Memory B cell (primary cell): ENCODE measurements around the gene PRKRIP1.

Experiments used
- ATAC-seq: fragments of 150-1000 bp; cut with Tn5 transposase; 2 replicates; pipeline ENCODE4 v1.10.0; 2021; ENCODE audit warnings: low read depth, mild to moderate bottlenecking, moderate library complexity
- DNase-seq, 2 donors: peaks; one replicate each; pipeline ENCODE4 v3.0.0; 2022; ENCODE audit warnings: low spot score in 2 of 2
- H3K27ac Mint-ChIP-seq: one replicate; pipeline ENCODE4 v1.8.0; 2022; ENCODE audit warnings: mild to moderate bottlenecking, moderate library complexity, mixed read lengths
- H3K27me3 Mint-ChIP-seq: one replicate; pipeline ENCODE4 v1.8.0; 2022; ENCODE audit warnings: mixed read lengths
- H3K36me3 Mint-ChIP-seq: one replicate; pipeline ENCODE4 v1.8.0; 2022; ENCODE audit warnings: mild to moderate bottlenecking, mixed read lengths
- H3K4me1 Mint-ChIP-seq: one replicate; pipeline ENCODE4 v1.8.0; 2022; ENCODE audit warnings: mixed read lengths
- H3K4me3 Mint-ChIP-seq: one replicate; pipeline ENCODE4 v1.8.0; 2022; ENCODE audit warnings: mild to moderate bottlenecking, moderate library complexity, mixed read lengths
- H3K9me3 Mint-ChIP-seq: one replicate; pipeline ENCODE4 v1.8.0; 2022; ENCODE audit warnings: mixed read lengths

Gene PRKRIP1

DNA sequence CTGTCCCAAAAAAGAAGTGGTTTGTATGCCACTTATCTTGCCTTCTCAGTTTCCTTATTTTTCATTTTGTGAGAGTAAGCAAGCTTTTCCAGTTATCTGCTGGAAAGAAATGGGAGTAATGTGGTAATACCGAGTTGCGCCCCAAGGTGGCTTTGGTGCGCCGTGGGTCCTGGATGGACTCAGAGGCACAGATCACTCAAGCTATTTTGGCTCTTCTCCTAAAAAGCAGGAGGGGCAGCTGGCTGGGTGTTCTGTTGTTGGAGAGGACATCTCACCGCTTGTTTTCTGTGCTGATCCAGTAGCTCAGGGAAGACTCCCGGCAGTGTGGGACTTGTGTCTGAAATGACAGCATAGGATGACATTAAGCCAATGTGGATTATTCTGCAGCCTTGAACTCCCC, 16.4 kb downstream of the PRKRIP1 start:
- peaks cover 25% of the 10 kb centered on the region for H3K36me3 Mint-ChIP-seq
- H3K27ac Mint-ChIP-seq, result no peak overlapping the region
- H3K4me1 Mint-ChIP-seq, result peaks cover 43% of the 10 kb centered on the region
- DNase-seq (no peak), ATAC-seq (no peak)
- H3K4me3 Mint-ChIP-seq, result no peak overlapping the region
- no peaks in the 10 kb centered on the region for H3K27me3 Mint-ChIP-seq
- H3K9me3 Mint-ChIP-seq, result no peaks in the 10 kb centered on the region

DNA sequence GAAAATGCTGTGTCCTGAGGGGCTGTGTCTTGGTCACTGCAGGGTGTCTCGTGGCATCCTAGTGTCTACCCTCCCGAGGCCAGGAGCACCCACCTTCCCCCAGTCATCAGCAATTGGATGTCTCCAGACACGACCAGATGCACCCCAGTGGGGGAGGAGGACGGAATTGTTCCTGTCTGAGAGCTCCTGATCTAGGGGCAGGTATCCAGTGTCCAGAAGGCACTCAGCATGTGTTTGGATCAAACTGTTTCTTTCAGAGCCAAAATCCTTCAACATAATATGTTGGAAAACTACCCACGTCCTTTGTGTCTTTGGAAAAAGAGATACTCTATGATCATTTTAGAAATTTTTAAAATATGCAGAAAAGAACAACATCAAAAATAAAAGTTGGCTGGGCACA, 16.9 kb downstream of the PRKRIP1 start:
- Mint-ChIP-seq H3K9me3 (no peaks in the 10 kb centered on the region), H3K4me1 (peaks cover 39% of the 10 kb centered on the region), H3K36me3 (peaks cover 25% of the 10 kb centered on the region), H3K27ac (no peak overlapping the region), H3K4me3 (no peak overlapping the region), H3K27me3 (no peaks in the 10 kb centered on the region)
- DNase-seq (no peak), ATAC-seq (no peak)

DNA sequence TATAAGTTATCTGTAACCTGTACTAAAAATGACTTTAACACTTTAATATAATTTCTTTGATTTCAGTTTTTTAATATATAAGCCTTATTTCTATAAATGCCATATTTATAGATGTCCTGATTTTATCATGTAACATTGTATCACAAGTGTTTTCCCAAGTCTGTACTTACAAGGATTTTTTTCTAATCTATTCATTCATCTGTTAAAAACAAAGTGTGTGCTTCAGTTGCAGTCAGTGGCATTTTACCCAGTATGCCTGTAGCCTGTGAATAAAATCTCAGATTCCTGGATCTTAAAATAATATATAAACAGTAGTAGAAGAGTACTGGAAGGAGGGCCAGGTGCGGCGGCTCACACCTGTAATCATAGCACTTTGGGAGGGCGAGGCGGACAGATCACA, 17.4 kb downstream of the PRKRIP1 start:
- no peak for ATAC-seq
- Mint-ChIP-seq H3K4me3 (peak overlapping the region; percentile 8), H3K36me3 (peaks cover 28% of the 10 kb centered on the region), H3K27me3 (no peaks in the 10 kb centered on the region), H3K27ac (no peak overlapping the region), H3K4me1 (peaks cover 37% of the 10 kb centered on the region), H3K9me3 (no peaks in the 10 kb centered on the region)
- DNase-seq, result no peak

DNA sequence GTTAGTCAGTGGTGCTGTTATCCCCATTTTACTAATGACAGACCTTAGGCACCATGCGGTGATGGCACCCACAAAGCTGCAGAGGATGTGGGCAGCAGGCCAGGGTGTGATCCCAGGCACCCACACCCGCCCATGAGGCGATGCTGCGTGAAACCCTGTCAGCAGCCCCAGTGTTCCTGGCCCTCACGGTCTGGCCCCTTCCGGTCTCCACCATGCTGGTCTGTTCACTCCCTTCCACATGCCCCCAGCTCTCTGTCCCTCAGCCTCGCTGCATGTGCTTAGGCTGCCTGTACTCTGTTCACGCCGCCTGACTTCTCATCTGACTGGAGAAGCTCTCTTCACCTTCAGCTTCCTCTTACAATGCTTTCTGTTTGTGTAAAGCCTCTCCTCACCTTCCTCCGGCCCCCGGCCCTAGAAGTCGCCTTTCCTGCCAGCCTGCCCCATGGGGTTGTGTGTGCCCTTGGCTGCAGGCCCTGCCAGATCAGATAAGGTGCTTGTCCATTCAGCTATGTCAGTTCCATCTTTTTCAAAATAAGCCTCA, 19.6 kb downstream of the PRKRIP1 start:
- Mint-ChIP-seq H3K9me3 (no peaks in the 10 kb centered on the region), H3K27ac (peak overlapping the region; percentile 85), H3K4me3 (peak overlapping the region; percentile 75), H3K4me1 (peaks cover 39% of the 10 kb centered on the region), H3K27me3 (no peaks in the 10 kb centered on the region), H3K36me3 (peaks cover 22% of the 10 kb centered on the region)
- peak; percentile 43 to 57 for DNase-seq
- ATAC-seq, result peak; percentile 78

DNA sequence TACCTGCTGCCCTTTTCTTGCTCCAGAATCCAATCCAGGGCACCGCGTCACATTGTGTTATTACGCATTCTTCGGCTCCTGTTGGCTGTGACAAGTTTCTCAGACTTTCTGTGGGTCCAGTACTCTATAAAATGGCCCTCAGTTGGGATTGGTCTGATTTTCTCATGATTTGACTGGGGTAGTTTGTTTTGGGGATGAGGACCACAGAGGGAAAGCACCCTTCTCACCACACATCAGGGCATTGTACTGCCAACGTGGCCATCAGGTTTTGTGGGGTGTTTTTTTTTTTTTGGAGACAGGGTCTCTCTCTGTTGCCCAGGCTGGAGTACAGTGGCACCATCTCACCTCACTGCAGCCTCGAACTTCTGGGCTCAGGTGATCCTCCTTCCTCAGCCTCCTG, 20.2 kb downstream of the PRKRIP1 start:
- ATAC-seq, result peak; percentile 6
- H3K9me3 Mint-ChIP-seq, result no peaks in the 10 kb centered on the region
- H3K36me3 Mint-ChIP-seq, result peaks cover 23% of the 10 kb centered on the region
- H3K4me1 Mint-ChIP-seq, result peaks cover 42% of the 10 kb centered on the region
- H3K27ac Mint-ChIP-seq, result peak overlapping the region; percentile 85
- H3K27me3 Mint-ChIP-seq, result no peaks in the 10 kb centered on the region
- DNase-seq, result no peak
- peak overlapping the region; percentile 75 for H3K4me3 Mint-ChIP-seq

DNA sequence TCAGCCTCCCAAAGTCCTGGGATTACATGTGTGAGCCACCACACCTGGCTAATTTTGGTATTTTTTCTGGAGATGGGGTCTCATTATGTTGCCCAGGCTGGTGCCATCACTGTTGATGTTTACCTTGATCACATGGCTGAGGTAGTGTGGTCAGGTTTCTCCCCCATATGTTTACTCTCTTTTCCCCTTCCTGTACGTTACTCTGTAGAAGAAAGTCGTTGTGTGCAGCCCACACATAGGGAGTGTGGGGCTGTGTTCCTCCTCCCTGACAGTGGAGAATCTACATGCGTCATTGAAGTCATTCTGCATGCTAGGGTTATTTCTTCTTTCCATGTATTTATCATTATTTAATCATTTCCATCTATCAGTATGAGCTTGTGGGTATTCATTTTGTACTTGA, 20.9 kb downstream of the PRKRIP1 start:
- Mint-ChIP-seq H3K4me1 (peaks cover 38% of the 10 kb centered on the region), H3K36me3 (peaks cover 19% of the 10 kb centered on the region), H3K9me3 (no peaks in the 10 kb centered on the region), H3K27me3 (no peaks in the 10 kb centered on the region), H3K4me3 (peak overlapping the region; percentile 19), H3K27ac (peak overlapping the region; percentile 85)
- DNase-seq (no peak), ATAC-seq (peak; percentile 37)

DNA sequence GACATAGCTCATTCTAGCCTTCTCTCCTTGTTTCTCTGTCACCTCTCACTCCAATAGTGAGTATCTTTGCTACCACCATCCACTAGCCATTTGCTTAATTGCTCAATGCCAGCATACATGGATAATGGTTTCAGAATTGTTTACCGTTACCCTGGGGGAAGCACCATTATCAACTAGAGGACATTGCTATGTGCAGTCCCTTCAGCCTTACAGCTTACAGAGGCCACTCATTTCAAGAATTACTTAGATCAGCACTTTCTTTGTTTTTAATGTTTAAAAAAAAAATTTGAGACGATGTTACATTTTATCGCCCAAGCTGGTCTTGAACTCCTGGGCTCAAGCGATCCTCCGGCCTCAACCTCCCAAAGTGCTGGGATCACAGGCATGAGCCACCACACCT, 22.4 kb downstream of the PRKRIP1 start:
- no peaks in the 10 kb centered on the region for H3K9me3 Mint-ChIP-seq
- peaks cover 36% of the 10 kb centered on the region for H3K4me1 Mint-ChIP-seq
- DNase-seq, result no peak
- no peak for ATAC-seq
- peaks cover 17% of the 10 kb centered on the region for H3K36me3 Mint-ChIP-seq
- peak overlapping the region; percentile 85 for H3K27ac Mint-ChIP-seq
- no peak overlapping the region for H3K4me3 Mint-ChIP-seq
- H3K27me3 Mint-ChIP-seq, result no peaks in the 10 kb centered on the region

DNA sequence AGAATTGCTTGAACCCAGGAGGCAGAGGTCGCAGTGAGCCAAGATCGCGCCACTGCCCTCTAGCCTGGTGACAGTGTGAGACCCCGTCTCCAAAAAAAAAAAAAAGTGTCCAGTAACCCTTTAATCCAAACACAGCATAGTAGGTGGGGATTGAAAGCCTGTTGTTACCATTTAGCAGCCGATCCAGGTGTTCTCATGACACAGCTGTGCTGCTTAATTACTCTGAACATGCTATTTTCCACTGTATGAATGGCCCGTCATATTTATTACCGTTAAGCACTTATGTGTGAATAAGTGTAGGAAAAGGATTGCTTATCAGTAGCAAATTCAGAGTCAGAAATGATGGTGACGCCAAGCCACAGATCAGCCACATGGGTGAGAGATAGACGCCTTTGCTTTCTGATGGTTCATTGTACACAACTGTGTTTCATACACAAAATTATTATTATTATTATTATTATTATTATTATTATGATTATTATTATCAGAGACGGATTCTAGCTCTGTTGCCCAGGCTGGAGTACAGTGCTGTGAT, 25.6 kb downstream of the PRKRIP1 start:
- no peak for DNase-seq
- Mint-ChIP-seq H3K27ac (peak overlapping the region; percentile 52), H3K9me3 (no peaks in the 10 kb centered on the region), H3K27me3 (no peaks in the 10 kb centered on the region), H3K4me3 (no peak overlapping the region), H3K4me1 (peaks cover 52% of the 10 kb centered on the region), H3K36me3 (peaks cover 18% of the 10 kb centered on the region)
- no peak for ATAC-seq

DNA sequence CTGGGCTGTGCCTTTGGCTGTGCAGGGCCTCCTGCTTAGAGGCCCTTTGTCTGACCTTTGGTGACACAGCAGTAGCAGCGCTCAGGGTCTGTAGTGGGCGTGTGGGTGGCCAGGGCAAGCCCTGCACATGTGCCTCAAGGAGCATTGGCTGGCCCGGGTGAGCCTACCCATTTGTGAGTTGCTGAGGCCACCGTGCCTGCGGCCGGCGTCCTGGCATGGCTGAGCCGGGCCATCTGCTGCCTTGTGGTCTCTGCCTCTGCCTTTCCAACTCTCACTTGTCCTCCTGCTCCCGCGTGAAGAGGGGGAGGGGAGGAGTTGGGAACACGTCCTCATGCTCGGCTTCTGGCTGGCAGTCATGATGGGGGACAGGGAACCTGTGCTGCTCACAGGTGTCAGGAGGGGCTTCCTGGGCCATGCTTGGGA, 28.0 kb downstream of the PRKRIP1 start:
- H3K27me3 Mint-ChIP-seq, result no peaks in the 10 kb centered on the region
- H3K9me3 Mint-ChIP-seq, result no peaks in the 10 kb centered on the region
- peaks cover 11% of the 10 kb centered on the region for H3K36me3 Mint-ChIP-seq
- no peak for ATAC-seq
- peak overlapping the region; percentile 100 for H3K27ac Mint-ChIP-seq
- peaks cover 50% of the 10 kb centered on the region for H3K4me1 Mint-ChIP-seq
- peak overlapping the region; percentile 79 for H3K4me3 Mint-ChIP-seq
- DNase-seq, result no peak

DNA sequence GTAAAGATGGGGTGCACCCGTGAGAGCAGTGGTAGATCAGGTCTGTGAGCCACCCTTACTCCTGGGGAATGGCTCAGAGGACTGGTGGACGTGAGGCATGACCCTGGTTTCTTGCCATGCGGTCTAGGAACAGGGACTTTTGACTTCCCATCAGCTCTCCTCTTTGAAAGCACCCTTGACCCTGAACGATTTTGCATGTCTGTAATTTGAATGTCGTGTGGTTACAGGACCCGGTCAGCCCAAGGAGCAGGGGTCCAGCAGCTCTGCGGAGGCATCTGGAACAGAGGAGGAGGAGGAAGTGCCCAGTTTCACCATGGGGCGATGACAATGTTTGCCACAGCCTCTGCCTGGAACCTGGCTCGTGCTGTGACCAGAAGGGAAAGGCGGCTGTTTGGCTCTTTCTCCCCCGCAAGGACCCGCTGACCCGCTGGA, 28.6 kb downstream of the PRKRIP1 start:
- peak overlapping the region; percentile 100 for H3K27ac Mint-ChIP-seq
- peak overlapping the region; percentile 79 for H3K4me3 Mint-ChIP-seq
- peaks cover 52% of the 10 kb centered on the region for H3K4me1 Mint-ChIP-seq
- no peaks in the 10 kb centered on the region for H3K27me3 Mint-ChIP-seq
- DNase-seq, result no peak
- H3K36me3 Mint-ChIP-seq, result peaks cover 7% of the 10 kb centered on the region
- no peak for ATAC-seq
- no peaks in the 10 kb centered on the region for H3K9me3 Mint-ChIP-seq

DNA sequence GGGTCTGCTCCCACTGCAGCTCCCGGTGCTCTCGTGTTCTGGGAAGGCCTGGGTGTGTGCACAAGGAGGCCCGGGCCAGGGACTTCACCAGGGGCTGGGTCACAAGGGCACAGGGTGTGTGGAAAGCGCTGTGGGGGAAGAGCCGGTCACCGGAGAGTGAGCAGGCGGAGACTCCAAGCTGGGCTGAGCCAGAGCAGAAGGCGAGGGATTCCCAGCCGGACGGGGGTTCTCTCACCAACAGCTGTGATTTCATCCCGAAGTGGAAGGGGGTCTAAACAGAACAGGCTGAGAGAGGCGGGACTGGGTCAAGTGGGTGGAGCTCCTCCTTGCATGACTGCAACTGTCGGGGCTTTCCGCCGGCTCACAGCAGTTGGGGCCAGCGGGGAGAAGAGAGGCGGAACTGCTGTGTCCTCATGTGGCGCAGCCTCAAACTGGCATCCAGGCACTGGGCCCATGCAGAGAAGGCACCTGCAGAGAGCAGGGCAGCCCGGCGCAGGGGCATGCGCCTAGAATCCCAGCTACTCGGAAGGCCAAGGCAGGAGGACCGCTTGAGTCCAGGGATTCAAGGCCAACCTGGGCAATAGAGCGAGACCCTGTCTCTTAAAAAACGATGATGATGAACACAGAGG, 29.6 kb downstream of the PRKRIP1 start:
- Mint-ChIP-seq H3K4me3 (peak overlapping the region; percentile 79), H3K27me3 (no peaks in the 10 kb centered on the region), H3K9me3 (no peaks in the 10 kb centered on the region), H3K36me3 (peaks cover 5% of the 10 kb centered on the region), H3K27ac (peak overlapping the region; percentile 100), H3K4me1 (peaks cover 51% of the 10 kb centered on the region)
- DNase-seq (peak; percentile 79 to 86), ATAC-seq (peak; percentile 80)

DNA sequence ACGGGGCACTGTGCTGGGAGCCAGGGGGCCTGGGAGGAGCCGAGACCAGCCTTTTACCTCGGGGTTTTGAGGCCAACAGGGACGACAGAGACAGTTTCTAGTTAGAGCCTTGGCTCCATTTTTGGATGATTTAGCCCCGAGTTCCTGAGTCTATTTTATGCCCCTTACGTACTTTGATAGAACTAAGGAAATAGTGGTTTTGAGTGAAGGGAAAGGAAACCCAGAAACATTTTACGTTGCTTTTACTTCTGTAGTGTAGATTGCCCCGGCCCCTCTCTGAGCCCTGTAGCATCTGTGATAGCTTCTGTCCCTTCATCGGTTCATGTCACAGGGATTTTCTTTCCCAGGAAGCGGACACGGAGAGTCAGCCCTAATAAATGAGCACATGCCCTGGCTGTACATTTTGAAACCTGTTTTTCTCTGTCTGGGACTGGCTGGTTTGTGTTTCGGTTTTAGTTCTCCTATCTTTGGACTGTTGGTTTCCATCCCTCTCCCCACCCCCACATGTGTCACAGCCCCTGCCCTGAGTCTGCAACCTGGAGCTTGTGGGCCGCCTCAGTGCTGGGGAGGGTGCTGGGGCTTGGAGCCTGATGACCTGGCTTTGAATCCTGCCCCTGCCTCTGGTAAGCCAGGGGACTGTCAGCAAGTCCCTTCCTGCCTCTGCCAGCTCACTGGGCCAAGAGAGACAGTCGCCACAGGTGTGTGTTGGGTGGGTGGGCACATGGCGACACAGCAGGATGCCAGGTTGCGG, 30.3 kb downstream of the PRKRIP1 start:
- DNase-seq (peak; percentile 63 to 70), ATAC-seq (peak; percentile 59)
- Mint-ChIP-seq H3K36me3 (peaks cover 2% of the 10 kb centered on the region), H3K4me1 (peaks cover 53% of the 10 kb centered on the region), H3K9me3 (no peaks in the 10 kb centered on the region), H3K4me3 (peak overlapping the region; percentile 79), H3K27ac (peak overlapping the region; percentile 100), H3K27me3 (no peaks in the 10 kb centered on the region)

DNA sequence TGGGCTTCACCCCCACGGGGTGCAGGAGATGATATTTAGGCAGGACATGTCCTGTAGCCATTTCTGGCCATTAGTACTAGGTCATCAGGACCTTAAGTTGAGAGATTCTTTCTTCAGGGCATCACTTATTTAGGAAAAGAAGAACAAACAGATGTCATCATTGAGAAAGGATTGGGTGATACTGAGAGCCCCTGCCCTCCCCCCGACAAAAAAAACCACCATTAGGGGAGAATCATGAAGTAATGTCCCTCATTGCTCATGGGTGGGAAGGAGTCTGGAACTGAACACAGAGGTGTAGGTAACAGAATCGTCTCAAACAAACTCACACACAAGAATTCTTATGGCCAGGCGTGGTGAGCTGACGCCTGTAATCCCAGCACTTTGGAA, 30.8 kb downstream of the PRKRIP1 start:
- DNase-seq (no peak), ATAC-seq (no peak)
- peak overlapping the region; percentile 100 for H3K27ac Mint-ChIP-seq
- peak overlapping the region; percentile 79 for H3K4me3 Mint-ChIP-seq
- H3K4me1 Mint-ChIP-seq, result peaks cover 57% of the 10 kb centered on the region
- H3K27me3 Mint-ChIP-seq, result no peaks in the 10 kb centered on the region
- no peaks in the 10 kb centered on the region for H3K9me3 Mint-ChIP-seq
- peaks cover 2% of the 10 kb centered on the region for H3K36me3 Mint-ChIP-seq

DNA sequence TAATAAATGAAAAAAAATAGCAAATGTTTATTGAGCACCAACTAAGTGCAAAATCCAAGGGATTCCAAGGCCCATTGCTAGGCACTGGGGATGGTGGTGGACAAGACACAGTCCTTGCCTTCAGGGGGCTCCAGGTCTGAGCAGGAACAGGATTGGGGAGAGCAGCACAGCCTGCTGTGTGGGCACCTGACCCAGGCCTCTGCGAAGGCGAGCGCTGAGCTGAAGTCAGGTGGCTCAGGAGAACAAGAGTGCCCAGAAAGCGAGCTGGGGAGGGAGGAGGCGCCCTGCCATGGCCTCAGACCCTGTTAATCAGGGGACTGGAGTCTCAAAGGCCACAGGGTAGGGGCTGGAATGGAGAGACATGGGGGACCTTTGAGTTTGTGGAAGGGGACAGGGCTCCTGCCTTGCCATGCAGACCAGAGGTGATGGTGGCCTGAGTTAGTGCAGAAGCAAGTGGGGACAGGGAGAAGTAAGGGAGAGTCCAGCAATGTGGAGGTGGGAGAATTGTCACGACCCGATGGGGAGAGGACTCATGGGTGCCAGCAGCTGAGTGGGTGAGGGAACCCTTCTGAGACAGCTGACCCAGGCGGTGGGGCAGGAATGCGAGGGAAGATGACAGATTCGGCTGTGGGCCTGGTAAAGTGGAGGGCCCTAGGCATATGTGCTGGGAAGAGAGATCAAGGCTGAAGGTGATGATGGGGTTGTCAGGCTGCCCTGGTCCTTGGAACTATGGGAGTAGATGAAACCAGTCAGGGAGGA, 33.2 kb downstream of the PRKRIP1 start:
- ATAC-seq (no peak), DNase-seq (no peak)
- Mint-ChIP-seq H3K36me3 (peaks cover 2% of the 10 kb centered on the region), H3K4me1 (peaks cover 52% of the 10 kb centered on the region), H3K27me3 (no peaks in the 10 kb centered on the region), H3K9me3 (no peaks in the 10 kb centered on the region), H3K4me3 (peak overlapping the region; percentile 56), H3K27ac (peak overlapping the region; percentile 98)
